ENCODE data around the gene MCTP1. TPM values are rescaled to one million over a fixed set of nuclear protein-coding genes. Genes with fewer than 3 reads are reported as not detected.

Gene MCTP1
- total RNA-seq, 1 experiment from 2014 or later, result 2.5 TPM

GRCh38 chr5:94893412-94894135, 391.3 kb downstream of the MCTP1 start:
- H2BK12ac ChIP-seq (ENCODE audit: insufficient read length, low read depth, low read length), result no peak overlapping the region
- no peak overlapping the region for H4K8ac ChIP-seq (replicated peaks; ENCODE audit: insufficient read length, low read depth, low read length)
- no peak overlapping the region for H2AFZ ChIP-seq (ENCODE audit: low read length)
- no peak overlapping the region for H3K4me2 ChIP-seq (ENCODE audit: insufficient read depth, insufficient read length, low read length)
- no peak overlapping the region for H3K18ac ChIP-seq (ENCODE audit: insufficient read length, low read depth, low read length)
- DNase-seq, result no peak
- no peak overlapping the region for H3T11ph ChIP-seq (ENCODE audit: low read length)
- H3K4me1 Mint-ChIP-seq, result peaks cover 3 to 11% of the 10 kb centered on the region in 2 experiments; a peak in 3 of 4 replicates
- H3K4me1 ChIP-seq (ENCODE audit: insufficient read depth, low read length), result no peaks in the 10 kb centered on the region
- H3K36me3 Mint-ChIP-seq (ENCODE audit: insufficient read depth in 1 of 3, low read depth in 3 of 3), result no peaks in the 10 kb centered on the region
- H3K9ac ChIP-seq (ENCODE audit: extremely low read depth, insufficient read length, low read length), result no peak overlapping the region
- no peak overlapping the region for H3K14ac ChIP-seq (ENCODE audit: insufficient read depth, low read length)
- H3K23ac ChIP-seq (ENCODE audit: insufficient read length, low read depth, low read length), result no peak overlapping the region
- no peak overlapping the region for H4K5ac ChIP-seq (ENCODE audit: insufficient read length, low read depth, low read length)
- H3K27ac ChIP-seq (ENCODE audit: insufficient read length, low read depth, low read length), result no peak overlapping the region
- H2BK120ac ChIP-seq (ENCODE audit: low read depth, low read length, poor library complexity, severe bottlenecking), result no peak overlapping the region
- no peaks in the 10 kb centered on the region; the same call in 1 of the 2 replicates for H3K27me3 Mint-ChIP-seq (ENCODE audit: low read depth)
- no peaks in the 10 kb centered on the region for H3K23me2 ChIP-seq (ENCODE audit: insufficient read length, low read depth, low read length, poor library complexity, severe bottlenecking)
- H4K91ac ChIP-seq (ENCODE audit: insufficient read length, low read depth, low read length), result no peak overlapping the region
- H3K56ac ChIP-seq (ENCODE audit: insufficient read length, low read depth, low read length), result no peak overlapping the region
- no peak overlapping the region for H3K4me3 Mint-ChIP-seq
- no peak overlapping the region for H2BK15ac ChIP-seq (ENCODE audit: low read depth, low read length)
- no CpG with 5 or more reads among the region's 5 CpGs for WGBS (ENCODE audit: extremely low coverage, insufficient read length, low lambda C conversion rate)
- H3K27me3 ChIP-seq (ENCODE audit: insufficient read depth, low read length), result no peaks in the 10 kb centered on the region
- H3K4ac ChIP-seq (ENCODE audit: low read depth, low read length), result no peak overlapping the region
- no peaks in the 10 kb centered on the region for H3K79me1 ChIP-seq (ENCODE audit: insufficient read depth, low read depth, low read length, poor library complexity, severe bottlenecking)
- no peak overlapping the region for H2BK5ac ChIP-seq (ENCODE audit: insufficient read length, low read length)
- H4K20me1 ChIP-seq (ENCODE audit: control insufficient read depth, insufficient read depth, insufficient read length), result no peaks in the 10 kb centered on the region
- H3K9me3 Mint-ChIP-seq, result no peaks in the 10 kb centered on the region
- no peak overlapping the region for H2BK20ac ChIP-seq (ENCODE audit: low read depth, low read length, poor library complexity, severe bottlenecking)
- H3K27ac Mint-ChIP-seq, result no peak overlapping the region
- no peaks in the 10 kb centered on the region for H3K9me3 ChIP-seq (ENCODE audit: control insufficient read depth, low read depth, low read length)
- H3K79me2 ChIP-seq (ENCODE audit: insufficient read depth, low read length), result no peaks in the 10 kb centered on the region; the same call in 1 of the 2 replicates
- TF ChIP-seq CTCF (conservative IDR thresholded peaks at IDR 0.05), result peak; percentile 84
- H2AK5ac ChIP-seq (ENCODE audit: insufficient read length, low read length), result no peak overlapping the region

All from H9 (cell line).